HepG2 (cell line): ENCODE measurements around the gene ARHGAP26. TPM values are rescaled to one million over a fixed set of nuclear protein-coding genes. Genes with fewer than 3 reads are reported as not detected.
A peak's percentile ranks its signal among the peaks of the same experiment; 100 is the strongest.

ENCODE experiments used
- CENPT ChIP-seq: sonication (generic); formaldehyde crosslinking; IDR thresholded peaks from 2 replicates; pipeline ENCODE4 v1.8.0; 2022; ENCODE audit warnings: low read depth, mild to moderate bottlenecking, moderate library complexity, missing genetic modification reagents
- DMAP1 ChIP-seq: IDR thresholded peaks from 2 replicates; pipeline ENCODE4 v1.6.1; 2016
- ERF ChIP-seq: IDR thresholded peaks from 2 replicates; pipeline ENCODE4 v1.6.1; 2018; ENCODE audit warnings: missing biosample characterization, missing genetic modification reagents
- FOSL2 ChIP-seq: sonication (generic); formaldehyde crosslinking; IDR thresholded peaks from 2 replicates; pipeline ENCODE4 v1.4.0; 2020; ENCODE audit warnings: missing genetic modification reagents
- HNF4A ChIP-seq: sonication (generic); formaldehyde crosslinking; IDR thresholded peaks from 2 replicates; pipeline ENCODE4 v1.4.0; 2020; ENCODE audit warnings: missing genetic modification reagents
- HOXA5 ChIP-seq: sonication (generic); formaldehyde crosslinking; IDR thresholded peaks from 2 replicates; pipeline ENCODE4 v1.4.0; 2020; ENCODE audit warnings: missing genetic modification reagents
- ISL2 ChIP-seq: sonication (generic); formaldehyde crosslinking; IDR thresholded peaks from 2 replicates; pipeline ENCODE4 v1.5.0; 2020; ENCODE audit warnings: missing genetic modification reagents
- LCORL ChIP-seq, 2 experiments: fragments of 450-650 bp in 1 of 2; sonication (generic) in 1 of 2; formaldehyde crosslinking in 1 of 2; IDR thresholded peaks; 2 replicates each; pipeline versions ENCODE4 v1.5.0 to v1.6.1; 2017 to 2020; ENCODE audit warnings: antibody characterized with exemption in 1 of 2, missing genetic modification reagents in 1 of 2
- MYC ChIP-seq: sonication (generic); formaldehyde crosslinking; IDR thresholded peaks from 2 replicates; pipeline ENCODE4 v1.9.0; 2021; ENCODE audit warnings: missing genetic modification reagents, borderline replicate concordance
- NAIF1 ChIP-seq: sonication (generic); formaldehyde crosslinking; IDR thresholded peaks from 2 replicates; pipeline ENCODE4 v1.5.0; 2020; ENCODE audit warnings: mild to moderate bottlenecking, missing genetic modification reagents, borderline replicate concordance
- NCOA5 ChIP-seq: sonication (generic); formaldehyde crosslinking; IDR thresholded peaks from 2 replicates; pipeline ENCODE4 v1.4.0; 2020; ENCODE audit warnings: missing genetic modification reagents
- RARA ChIP-seq: IDR thresholded peaks from 2 replicates; pipeline ENCODE4 v1.6.1; 2016; ENCODE audit warnings: missing genetic modification reagents, missing compliant biosample characterization
- SALL2 ChIP-seq: sonication (generic); formaldehyde crosslinking; IDR thresholded peaks from 2 replicates; pipeline ENCODE4 v1.8.1; 2023; ENCODE audit warnings: mild to moderate bottlenecking, missing genetic modification reagents, inconsistent platforms
- TSC22D2 ChIP-seq: sonication (generic); formaldehyde crosslinking; IDR thresholded peaks from 2 replicates; pipeline ENCODE4 v1.5.1; 2020; ENCODE audit warnings: missing genetic modification reagents, mild to moderate bottlenecking, borderline replicate concordance
- ZFP36L1 ChIP-seq: sonication (generic); formaldehyde crosslinking; IDR thresholded peaks from 2 replicates; pipeline ENCODE4 v1.8.0; 2022; ENCODE audit warnings: mild to moderate bottlenecking, missing genetic modification reagents, moderate library complexity
- ZFP91 ChIP-seq: sonication (generic); formaldehyde crosslinking; IDR thresholded peaks from 2 replicates; pipeline ENCODE4 v1.9.0; 2022; ENCODE audit warnings: missing genetic modification reagents, mild to moderate bottlenecking, borderline replicate concordance
- ZNF30 ChIP-seq: sonication (generic); formaldehyde crosslinking; IDR thresholded peaks from 2 replicates; pipeline ENCODE4 v1.5.0; 2020; ENCODE audit warnings: mild to moderate bottlenecking, missing genetic modification reagents
- ZSCAN25 ChIP-seq: sonication (generic); formaldehyde crosslinking; IDR thresholded peaks from 2 replicates; pipeline ENCODE4 v1.8.0; 2022; ENCODE audit warnings: mild to moderate bottlenecking, missing genetic modification reagents
- polyA plus RNA-seq, 8 experiments: library from polyadenylated mRNA; depleted of rRNA in 3 of 8; stranded (reverse) in 7 of 8; unstranded in 1 of 8; fragments of >200 nt; fragmentation: Illumina TruSeq in 4 of 8; extraction: Trizol in 4 of 8; gene quantifications; 2 replicates each; pipeline versions ENCODE4 v1.2.1 to v1.2.3, GENCODE V29; 2011 to 2016; ENCODE audit warnings: low read depth in 4 of 8, missing spikeins in 1 of 8, mixed read lengths in 1 of 8; ENCODE audit not compliant: insufficient read depth in 1 of 8
- total RNA-seq, 5 experiments: library from RNA; depleted of rRNA; stranded (reverse); fragments of >200 nt; fragmentation: Illumina TruSeq; extraction: Trizol; gene quantifications; 2 replicates each; pipeline ENCODE4 v1.2.3, GENCODE V29; 2016; ENCODE audit warnings: low read depth in 1 of 5
- TF ChIP-seq, protein P1 (sequence below): IDR thresholded peaks from 2 replicates; pipeline ENCODE4 v1.6.1; 2016; ENCODE audit warnings: low read depth, control low read depth
- TF ChIP-seq, protein P2 (sequence below), 2 experiments: IDR thresholded peaks; 2 replicates each; pipeline ENCODE4 v1.6.1; 2011 to 2012; ENCODE audit warnings: low read length in 2 of 2, borderline replicate concordance in 1 of 2, low read depth in 1 of 2, mild to moderate bottlenecking in 1 of 2, moderate library complexity in 1 of 2
- TF ChIP-seq, protein P3 (sequence below): sonication (generic); formaldehyde crosslinking; IDR thresholded peaks from 2 replicates; pipeline ENCODE4 v1.5.1; 2020; ENCODE audit warnings: missing genetic modification reagents, mild to moderate bottlenecking, borderline replicate concordance

ARHGAP26 gene
- total and polyA plus RNA-seq, 2 of the 13 experiments (the other 11 are each of a cell fraction or from before 2014, with no cell fraction given): 9.6 to 18.2 TPM

DNA sequence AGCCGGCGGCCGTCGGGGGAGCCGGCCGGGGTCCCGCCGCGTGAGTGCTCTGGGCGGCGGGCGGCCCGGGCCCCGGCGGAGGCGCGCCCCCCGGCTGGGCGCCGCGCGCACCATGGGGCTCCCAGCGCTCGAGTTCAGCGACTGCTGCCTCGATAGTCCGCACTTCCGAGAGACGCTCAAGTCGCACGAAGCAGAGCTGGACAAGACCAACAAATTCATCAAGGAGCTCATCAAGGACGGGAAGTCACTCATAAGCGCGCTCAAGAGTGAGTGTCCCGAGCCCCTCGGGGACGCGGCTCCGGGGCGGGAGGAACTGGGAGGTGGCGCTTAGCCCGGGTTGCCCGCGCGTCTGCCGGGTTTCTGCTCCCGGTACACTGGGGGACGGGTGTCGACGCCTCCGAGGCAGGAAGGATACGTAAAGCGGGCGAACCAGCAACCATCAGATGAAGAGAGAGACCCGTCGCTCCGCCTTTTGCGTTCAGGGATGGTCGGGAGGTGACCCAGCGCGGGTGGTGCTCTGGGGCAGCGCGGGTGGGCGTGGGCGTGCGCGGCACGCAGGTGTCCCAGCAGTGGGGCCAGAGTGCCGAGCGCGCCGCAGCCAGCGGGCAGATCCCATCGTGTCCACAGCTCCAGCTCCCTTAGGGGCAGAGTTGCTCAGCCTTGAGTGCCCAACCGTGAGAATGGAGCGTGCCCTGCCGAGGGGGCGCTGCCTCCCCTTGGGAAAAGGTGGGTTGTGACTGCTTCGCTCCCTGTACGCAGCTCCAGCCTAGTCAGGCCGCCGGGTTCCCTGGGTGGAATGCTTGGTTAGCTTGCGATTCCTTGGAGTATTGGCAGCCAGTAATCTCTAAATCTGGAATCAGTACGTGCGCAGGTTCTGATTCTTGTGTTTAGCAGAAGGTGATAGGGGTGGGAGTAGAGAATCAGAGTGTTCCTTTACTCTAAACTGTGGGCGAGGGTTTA is 753 bp downstream of the ARHGAP26 start (continued):
- TF ChIP-seq, protein P1, sequence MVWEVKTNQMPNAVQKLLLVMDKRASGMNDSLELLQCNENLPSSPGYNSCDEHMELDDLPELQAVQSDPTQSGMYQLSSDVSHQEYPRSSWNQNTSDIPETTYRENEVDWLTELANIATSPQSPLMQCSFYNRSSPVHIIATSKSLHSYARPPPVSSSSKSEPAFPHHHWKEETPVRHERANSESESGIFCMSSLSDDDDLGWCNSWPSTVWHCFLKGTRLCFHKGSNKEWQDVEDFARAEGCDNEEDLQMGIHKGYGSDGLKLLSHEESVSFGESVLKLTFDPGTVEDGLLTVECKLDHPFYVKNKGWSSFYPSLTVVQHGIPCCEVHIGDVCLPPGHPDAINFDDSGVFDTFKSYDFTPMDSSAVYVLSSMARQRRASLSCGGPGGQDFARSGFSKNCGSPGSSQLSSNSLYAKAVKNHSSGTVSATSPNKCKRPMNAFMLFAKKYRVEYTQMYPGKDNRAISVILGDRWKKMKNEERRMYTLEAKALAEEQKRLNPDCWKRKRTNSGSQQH (CRISPR knock-in tag): no peak
- TF ChIP-seq HNF4A (CRISPR knock-in tag) (0 out of 2 replicates have a peak, but pooled peaks have one; percentile 4), ZSCAN25 (peak; percentile 44; the same call in 1 of the 2 replicates), ZNF30 (CRISPR knock-in tag) (no peak), HOXA5 (CRISPR knock-in tag) (no peak), FOSL2 (peak; percentile 29; the same call in 1 of the 2 replicates), NAIF1 (CRISPR knock-in tag) (peak; percentile 77; the same call in 1 of the 2 replicates), CENPT (CRISPR knock-in tag) (no peak), DMAP1 (CRISPR knock-in tag) (peak; percentile 48; the same call in 1 of the 2 replicates), TSC22D2 (CRISPR knock-in tag) (0 out of 2 replicates have a peak, but pooled peaks have one; percentile 50), SALL2 (CRISPR knock-in tag) (peak; percentile 62), MYC (CRISPR knock-in tag) (peak; percentile 55), ZFP91 (CRISPR knock-in tag) (peak; percentile 73), ERF (CRISPR knock-in tag) (peak; percentile 49; the same call in 1 of the 2 replicates), ZFP36L1 (CRISPR knock-in tag) (no peak), ISL2 (CRISPR knock-in tag) (no peak), LCORL (IDR thresholded peaks at IDR 0.05) (no peak), LCORL (CRISPR knock-in tag; IDR thresholded peaks at IDR 0.05) (peak; percentile 53; the same call in 1 of the 2 replicates), NCOA5 (CRISPR knock-in tag) (no peak), RARA (CRISPR knock-in tag) (no peak)
- TF ChIP-seq, protein P2, sequence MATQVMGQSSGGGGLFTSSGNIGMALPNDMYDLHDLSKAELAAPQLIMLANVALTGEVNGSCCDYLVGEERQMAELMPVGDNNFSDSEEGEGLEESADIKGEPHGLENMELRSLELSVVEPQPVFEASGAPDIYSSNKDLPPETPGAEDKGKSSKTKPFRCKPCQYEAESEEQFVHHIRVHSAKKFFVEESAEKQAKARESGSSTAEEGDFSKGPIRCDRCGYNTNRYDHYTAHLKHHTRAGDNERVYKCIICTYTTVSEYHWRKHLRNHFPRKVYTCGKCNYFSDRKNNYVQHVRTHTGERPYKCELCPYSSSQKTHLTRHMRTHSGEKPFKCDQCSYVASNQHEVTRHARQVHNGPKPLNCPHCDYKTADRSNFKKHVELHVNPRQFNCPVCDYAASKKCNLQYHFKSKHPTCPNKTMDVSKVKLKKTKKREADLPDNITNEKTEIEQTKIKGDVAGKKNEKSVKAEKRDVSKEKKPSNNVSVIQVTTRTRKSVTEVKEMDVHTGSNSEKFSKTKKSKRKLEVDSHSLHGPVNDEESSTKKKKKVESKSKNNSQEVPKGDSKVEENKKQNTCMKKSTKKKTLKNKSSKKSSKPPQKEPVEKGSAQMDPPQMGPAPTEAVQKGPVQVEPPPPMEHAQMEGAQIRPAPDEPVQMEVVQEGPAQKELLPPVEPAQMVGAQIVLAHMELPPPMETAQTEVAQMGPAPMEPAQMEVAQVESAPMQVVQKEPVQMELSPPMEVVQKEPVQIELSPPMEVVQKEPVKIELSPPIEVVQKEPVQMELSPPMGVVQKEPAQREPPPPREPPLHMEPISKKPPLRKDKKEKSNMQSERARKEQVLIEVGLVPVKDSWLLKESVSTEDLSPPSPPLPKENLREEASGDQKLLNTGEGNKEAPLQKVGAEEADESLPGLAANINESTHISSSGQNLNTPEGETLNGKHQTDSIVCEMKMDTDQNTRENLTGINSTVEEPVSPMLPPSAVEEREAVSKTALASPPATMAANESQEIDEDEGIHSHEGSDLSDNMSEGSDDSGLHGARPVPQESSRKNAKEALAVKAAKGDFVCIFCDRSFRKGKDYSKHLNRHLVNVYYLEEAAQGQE (IDR thresholded peaks at IDR 0.05; ENCODE audit: borderline replicate concordance in 1 of 2, low read depth in 1 of 2, low read length in 2 of 2): no peak
- TF ChIP-seq, protein P3, sequence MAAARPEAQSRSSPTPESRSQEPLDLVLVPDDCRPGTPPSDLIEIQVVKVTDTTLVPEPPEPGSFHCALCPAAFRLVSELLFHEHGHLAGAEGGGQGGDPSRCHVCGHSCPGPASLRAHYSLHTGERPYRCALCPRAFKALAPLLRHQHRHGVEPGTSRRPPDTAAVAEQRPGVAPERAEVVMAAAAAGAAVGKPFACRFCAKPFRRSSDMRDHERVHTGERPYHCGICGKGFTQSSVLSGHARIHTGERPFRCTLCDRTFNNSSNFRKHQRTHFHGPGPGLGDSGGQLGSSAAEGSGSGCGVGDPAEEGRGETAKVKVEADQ (CRISPR knock-in tag): peak; percentile 70; the same call in 1 of the 2 replicates
